GM18517 (cell line): ENCODE data around the gene SLC2A11.
A peak's percentile ranks its signal among the peaks of the same experiment; 100 is the strongest.

Experiments
- ATAC-seq: cut with Tn5 transposase; IDR thresholded peaks from one replicate; pipeline ENCODE4 v1.9.1; 2021; ENCODE audit warnings: mild to moderate bottlenecking, moderate library complexity; ENCODE audit not compliant: unreplicated experiment

The SLC2A11 gene, protein sequence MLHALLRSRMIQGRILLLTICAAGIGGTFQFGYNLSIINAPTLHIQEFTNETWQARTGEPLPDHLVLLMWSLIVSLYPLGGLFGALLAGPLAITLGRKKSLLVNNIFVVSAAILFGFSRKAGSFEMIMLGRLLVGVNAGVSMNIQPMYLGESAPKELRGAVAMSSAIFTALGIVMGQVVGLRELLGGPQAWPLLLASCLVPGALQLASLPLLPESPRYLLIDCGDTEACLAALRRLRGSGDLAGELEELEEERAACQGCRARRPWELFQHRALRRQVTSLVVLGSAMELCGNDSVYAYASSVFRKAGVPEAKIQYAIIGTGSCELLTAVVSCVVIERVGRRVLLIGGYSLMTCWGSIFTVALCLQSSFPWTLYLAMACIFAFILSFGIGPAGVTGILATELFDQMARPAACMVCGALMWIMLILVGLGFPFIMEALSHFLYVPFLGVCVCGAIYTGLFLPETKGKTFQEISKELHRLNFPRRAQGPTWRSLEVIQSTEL

DNA sequence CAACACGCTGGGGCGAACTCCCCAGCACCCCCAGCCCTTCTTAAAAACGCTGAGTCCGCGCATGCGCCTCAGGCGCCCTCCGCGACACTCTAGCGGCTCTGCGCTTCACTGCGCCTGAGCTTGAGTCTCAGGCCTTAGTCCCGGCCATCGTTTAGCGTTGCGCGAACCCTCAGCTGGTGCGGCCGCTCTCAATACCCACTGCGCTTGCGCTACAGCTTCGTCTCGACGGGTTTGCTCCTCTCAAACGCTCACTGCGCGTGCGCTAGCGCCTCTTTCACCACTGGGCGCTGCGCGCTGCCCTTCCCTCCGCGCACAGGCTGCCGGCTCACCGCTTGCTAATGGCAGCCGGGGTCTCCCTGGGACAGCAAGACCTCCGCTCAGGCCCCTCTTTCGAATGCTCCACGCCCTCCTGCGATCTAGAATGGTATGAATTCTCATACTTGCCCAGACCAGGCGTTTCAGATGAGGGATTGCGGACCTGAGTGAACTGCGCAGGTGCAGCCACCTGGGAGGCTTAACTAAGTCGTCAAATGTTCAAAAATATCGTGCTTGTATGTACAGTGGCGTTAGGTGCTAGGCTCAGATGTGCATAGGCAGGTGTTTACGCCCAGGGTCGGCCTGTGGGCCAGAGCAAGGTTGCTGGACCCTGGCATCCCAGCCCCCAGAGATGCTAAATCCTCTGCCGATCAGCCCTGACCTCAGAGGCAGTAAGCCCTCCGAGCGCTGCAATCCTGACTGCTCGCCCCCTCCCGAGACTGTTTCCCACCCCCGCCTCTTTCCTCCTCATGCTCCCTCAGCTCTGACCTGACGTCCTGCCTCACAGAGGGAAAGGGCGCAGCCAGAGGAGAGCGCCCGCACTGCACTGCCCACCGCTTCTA, at the start of gene SLC2A11:
Gene SLC2A11, plus strand, starts transcription at position 270 of the 878 bp plus-strand sequence. Its CDS starts 125 bp downstream, at position 395.
- ATAC-seq: peak; percentile 92

DNA sequence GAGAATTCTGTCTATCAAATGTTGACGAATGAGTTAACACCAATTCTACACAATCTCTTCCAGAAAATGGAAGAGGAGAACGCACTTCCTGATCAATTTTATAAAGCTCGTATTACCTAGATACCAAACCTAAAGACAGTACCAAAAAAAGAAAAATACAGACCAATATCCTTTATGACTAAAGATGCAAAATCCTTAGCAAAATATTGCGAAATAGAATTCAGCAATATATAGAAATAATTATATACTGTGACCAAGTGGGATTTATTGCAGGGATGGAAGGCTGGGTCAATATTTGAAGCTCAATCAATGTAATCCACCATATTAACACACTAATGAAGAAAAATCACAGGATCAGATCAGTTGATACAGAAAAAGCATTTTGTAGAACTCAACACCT, 45.3 kb upstream of the SLC2A11 start:
- no peak for ATAC-seq

DNA sequence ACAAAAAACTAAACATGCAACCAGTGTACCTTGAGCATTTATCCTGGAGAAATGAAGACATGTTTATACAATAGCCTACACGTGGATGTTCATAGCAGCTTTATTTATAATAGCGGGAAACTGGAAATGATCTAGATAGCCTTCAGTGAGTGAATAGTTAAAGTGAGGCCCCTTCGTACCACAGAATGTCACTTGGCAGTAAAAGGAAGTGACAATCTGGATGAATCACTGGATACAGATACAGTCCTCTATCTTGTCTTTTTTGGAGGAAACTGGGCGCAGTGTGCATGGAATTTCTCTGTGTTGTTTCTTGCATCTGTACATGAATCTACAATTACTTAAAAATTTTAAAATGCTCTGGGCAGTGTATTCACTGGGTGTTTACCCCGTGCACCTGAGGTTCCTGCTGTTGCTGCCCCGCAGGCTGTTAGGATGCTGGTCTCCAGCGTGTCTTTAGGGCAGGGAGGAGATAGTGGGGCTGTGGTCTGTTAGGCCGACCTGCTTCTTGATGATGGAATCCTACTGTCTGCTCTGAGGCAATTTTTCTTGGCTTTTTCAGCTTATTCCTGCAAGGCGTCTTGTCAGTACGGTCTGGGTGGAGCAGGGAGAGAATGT, 42.0 kb upstream of the SLC2A11 start:
- no peak for ATAC-seq

DNA sequence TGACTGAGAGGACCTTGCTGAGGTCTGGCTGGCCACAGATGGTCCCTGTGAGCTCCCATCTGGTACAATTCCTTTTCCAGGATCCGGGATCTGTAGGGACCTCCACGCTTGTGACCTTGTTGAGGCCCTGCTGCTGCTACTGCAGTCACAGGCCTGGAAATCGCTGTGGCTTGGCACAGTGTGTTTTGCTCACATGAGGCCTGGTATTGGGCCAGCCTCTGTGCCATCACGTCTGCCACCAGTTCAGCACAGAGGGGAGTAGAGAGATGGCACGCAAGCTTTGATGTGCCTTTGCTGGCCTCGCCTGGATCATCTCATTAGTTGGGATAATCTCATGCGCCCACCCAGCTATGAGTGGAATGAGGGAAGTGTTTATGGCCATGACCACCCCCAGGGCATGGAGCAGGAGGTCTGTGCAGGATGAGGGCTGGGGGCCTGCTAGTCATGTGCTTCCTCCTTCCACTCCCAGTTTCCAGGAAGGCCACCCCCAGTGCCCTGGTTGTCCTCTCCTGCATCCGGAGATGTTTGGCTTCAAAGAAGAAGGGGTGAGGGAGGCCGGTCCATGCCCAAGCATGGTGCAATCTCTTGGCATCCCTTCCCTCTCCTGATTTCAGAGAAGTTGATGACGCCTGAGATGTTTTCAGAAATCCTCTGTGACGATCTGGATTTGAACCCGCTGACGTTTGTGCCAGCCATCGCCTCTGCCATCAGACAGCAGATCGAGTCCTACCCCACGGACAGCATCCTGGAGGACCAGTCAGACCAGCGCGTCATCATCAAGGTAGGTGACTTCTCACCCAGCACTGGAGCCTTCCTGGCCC, 41.3 kb upstream of the SLC2A11 start:
- no peak for ATAC-seq

DNA sequence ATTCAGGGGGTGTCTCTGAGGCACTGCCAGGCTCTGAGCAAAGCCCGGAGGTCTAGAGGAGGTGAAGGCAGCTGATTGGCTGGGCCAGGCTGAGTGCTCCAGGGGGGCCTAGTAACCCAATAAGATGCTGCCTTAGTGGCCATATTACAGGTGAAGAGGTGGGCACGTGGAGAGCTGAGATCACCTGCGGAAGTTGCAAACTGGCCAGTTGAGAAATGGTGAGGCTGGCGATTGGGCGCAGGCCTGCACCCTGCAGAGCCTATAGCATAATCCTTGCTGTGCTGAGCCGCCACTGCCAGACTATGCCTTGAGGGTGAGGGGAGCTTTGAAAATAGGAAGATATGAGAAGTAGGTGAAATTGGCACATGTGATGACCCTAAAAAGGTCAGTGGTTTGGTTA, 40.5 kb upstream of the SLC2A11 start:
- no peak for ATAC-seq

DNA sequence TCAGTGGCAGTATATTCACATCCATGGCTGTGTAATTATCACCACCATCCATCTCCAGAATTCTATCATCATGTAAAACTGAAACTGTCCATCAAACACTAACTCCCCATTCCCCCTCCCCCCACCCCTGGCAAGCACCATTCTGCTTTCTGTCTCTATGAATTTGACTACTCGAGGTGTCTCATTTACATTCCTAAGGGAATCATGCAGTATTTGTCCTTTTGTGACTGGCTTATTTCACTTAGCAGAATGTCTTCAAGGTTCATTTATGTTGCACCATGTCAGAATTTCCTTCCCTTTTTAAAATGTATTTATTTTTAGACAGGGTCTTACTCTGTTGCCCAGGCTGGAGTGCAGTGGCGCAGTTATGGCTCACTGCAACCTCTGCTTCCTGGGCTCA, 39.1 kb upstream of the SLC2A11 start:
- ATAC-seq: no peak

DNA sequence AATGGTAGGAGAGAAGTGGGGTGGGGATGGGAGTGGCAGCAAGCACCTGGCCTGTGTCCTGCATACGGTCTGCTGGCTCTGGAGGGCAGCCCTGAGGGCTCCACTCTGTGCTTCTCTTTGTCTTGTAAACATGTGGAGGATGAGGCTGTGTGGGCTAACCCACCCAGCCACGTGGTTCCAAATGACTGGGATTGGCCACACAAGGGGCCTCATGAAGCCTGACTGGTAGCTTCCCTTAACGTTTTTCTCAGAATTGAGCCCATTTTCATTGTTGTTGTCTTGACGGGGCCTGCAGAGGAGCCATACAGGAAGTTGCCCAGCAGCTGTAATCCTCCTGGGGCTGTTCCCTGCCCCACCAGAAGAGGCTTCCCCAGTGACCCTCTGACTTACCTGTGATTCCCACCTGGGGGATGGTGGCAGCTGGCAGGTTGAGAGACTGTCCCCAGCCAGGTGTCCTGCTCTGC, 36.9 kb upstream of the SLC2A11 start:
- ATAC-seq: no peak

DNA sequence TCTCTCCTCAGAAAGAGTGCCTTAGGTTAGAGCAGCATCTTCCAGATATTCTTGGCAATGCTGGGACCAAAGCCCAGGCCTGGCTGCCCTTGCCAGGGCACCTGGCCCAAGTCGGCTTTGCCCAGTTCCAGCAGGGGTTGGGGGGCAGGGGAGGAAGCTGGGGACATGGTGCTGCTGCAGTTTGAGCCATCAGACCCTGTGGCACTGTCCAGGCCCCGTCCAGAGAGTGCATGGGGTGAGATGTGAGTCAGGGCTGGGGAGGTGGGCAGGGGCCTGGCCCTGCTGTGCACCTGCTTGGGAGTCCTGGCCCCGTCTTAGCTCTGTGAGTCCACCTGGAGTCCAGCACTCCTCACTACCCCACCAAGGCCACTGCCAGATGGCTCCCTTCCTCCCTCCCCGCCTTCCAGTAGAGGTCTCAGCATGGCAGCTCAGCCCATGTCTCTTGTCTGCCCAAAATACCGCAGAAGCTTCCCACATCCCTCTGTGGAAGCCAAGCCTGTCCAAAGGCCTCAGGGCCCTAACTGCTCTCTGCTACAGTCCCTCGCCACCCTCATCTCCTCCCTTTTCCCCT, 35.5 kb upstream of the SLC2A11 start:
- no peak for ATAC-seq

DNA sequence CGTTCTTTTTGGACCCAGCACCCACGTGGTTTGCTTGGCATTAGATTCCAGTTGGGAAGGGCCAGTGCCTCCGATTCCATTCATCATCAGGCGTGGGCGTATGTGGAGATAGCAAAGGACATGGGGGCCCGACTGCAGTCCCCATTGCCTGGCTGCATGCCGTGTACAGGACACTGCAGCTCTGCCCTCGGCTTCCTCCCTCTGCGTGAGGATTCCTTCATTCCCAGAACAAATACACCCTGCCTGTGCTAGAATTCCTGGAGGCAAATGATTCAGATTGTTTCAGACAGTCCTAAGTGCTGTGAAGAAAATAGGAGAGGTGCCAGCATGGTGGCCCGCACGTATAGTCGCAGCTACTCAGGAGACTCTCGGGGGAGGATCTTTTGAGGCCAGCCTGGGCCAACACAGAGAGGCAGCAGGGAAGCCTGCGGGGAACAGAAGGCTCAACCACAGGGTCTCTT, 34.3 kb upstream of the SLC2A11 start:
- ATAC-seq: no peak

DNA sequence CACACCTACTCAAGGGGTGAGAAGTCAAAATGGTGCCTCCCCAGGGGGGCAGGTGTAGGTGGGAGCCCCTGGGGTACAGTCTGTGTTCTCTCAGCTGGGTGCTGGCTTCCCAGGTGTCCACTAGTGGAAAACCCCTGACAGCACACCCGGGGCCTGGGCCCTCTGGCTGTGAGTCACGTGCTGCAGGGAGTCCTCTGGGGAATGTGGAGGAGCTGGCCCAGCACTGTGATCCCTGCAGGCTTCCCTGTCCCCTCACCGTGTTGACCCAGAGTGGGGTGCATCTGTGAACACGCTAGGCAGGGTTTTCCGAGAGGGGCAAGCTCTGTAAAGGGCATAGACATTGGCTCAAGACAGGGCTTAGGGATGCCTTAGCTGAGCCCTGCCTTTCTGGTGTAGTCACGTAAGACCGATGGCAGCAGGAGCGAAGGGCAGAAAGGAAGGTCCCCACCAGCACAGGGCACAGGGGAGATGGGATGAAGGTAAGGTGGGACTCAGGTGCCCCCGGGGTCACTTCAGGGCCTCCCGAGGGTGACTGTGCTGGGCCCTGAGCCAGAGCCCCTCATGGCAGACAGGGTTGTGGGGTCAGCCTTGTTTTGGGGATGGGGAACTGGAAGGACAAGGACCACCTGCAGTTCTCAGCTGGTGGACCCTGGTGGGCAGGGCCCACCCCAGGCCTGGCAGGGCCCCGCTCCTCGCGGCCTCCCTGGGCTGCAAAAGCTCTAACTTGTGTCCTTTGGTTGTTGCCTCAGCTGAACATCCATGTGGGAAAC, 33.0 kb upstream of the SLC2A11 start:
- no peak for ATAC-seq

DNA sequence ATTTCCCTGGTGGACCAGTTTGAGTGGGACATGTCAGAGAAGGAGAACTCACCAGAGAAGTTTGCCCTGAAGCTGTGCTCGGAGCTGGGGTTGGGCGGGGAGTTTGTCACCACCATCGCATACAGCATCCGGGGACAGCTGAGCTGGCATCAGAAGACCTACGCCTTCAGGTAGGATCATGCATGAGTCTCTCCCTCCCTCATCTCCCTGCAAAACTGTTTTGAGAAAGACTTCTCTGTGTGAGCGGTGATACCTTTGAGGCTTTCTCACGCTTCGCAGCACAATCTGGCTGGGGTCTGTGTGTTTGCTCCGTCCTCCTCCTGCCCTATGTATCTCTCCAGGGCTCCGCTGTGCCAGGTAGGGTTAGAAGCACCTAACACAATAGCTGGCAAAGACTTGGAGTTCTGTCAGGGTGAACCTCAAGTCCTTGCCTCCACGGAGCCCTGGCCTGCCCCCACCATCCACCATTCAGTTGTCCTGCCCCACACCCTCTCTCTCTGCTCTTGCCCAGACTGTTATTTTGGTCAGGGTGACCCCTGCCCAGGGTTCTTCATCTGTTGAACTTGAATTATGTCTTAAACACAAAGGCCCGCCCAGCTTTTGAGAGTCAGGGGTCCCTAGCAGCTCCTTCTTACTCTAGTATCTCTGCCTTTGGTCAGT, 32.3 kb upstream of the SLC2A11 start:
- ATAC-seq: no peak

DNA sequence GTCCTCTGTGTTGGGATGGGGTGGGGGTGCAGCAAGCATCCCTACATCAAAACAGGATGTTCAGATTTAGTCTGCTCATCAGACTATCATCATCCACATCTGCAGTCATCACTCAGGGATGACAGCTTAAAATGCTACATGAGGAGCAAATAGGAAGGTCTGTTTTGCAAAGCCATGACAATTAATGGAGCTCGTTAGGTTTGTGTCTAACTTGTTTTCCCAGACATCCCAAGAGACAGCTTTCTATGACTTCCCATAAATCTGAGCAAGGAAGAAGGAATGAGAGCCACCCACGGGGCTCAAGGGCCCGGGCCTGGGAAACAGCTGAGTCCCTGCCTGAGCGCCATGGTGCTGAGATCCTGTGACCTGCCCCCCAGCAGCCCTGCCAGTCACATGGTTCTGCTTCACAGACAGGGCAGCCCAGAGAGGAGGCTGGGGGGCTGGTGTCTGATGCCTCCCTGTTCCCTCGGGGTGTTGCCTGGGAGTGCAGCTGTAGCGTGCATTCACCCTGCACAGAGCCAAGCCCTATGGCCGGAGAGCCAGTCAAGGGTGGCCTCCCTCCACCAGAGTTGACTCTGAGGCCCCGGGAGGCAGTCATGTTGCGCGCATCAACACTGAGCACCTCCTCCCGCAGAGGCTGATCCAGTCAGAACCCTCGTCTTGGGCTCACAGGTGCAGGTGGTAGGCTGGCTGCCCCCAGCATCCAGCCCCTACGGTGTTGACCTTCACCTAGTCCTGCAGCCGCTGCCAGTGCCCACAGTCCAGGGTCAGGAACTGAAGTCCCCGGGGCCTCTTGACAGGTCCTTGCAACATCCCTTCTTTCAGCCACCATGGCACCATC, 30.9 kb upstream of the SLC2A11 start:
- no peak for ATAC-seq

DNA sequence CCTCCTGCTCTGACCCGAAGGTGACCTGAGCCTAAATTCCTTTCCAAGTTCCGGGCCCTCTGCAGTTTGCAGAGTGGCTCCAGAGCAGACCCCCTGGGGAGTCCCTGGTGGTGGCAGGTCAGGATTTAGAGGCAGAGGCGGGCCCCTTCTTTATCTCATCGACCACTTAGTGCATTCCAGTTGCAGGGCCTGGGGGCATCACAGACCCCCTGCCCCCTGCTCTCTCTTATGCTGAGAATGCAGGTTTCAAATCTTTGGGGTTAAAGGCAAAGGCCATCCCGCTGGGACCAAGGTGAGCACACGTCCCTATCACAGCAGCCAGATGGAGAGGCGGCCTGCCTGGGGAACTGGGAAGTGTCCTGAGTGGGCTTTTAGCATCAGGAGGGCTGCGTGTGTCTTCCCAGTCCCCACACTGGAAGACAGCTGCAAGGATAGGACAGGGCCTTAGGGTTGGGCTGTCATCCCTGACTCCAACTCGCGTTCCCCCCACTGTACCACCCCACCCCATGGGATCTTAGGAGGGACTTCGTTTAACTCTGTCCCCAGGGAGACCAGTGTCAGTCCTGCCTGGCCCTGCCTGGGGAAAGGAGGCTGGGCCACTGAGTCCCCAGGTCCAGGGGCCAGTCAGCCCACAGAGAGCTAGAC, 30.2 kb upstream of the SLC2A11 start:
- no peak for ATAC-seq

DNA sequence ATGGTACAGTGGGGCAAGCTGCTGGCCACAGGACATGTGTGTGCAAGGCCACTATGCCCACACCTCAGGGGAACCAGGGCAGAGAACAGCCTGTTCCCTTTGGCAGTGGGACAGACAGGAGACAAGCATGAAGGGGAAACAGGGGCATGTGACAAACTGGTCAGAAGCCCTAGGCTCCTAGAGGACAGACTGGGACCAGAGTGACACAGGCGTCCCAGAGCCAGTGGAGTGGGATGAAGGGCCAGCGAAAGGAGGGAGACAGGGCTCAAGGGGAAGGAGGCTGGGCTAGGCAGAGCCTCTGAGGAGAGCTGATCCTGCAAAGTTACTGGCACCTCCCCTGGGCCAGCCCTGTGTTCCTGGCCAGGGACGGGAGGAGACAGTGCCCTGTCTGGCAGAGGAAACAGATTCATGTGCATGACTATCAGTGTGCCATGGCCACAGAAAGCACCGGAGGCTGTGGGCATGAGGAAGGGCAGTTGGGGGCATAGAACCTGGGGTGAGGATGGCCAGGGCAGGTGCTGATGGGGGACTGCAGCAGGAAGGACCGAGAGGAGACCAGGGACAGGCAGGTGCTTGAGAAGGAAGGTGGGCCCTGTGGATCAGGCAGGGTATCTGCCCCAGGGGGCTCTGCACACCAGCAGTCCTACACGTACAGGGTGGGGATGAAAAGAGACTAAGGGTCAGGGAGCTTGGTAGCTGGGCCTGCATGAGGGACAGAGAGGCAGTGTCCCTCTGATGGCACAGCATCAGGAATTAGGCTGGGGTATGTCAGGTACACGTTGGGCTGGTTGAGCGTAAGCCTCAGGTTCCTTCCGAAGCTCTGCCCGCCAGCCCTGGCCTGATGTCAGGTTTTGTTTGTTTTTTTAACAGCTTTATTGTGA, 28.6 kb upstream of the SLC2A11 start:
- no peak for ATAC-seq

DNA sequence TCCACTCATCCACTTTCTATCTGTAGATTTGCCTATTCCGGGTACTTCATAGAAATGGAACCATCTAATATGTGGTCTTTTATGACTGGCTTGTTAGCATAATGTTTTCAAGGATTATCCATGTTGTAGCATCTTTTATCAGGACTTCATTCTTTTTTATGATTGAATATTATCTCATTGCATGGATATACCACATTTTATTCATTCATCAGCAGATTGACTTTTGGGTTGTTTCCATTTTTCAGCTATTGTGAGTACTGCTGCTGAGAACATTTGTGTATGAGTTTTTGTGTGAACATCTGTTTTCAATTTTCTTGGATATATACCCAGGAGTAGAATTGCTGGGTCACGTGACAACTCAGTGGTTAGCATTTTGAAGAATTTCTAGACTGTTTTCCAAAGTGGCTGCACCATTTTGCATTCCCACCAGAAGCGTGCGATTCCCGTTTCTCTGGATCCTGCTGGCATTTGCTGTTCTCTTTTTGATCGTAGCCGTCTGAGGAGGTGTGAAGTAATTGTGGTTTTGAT, 27.8 kb upstream of the SLC2A11 start:
- ATAC-seq: no peak

DNA sequence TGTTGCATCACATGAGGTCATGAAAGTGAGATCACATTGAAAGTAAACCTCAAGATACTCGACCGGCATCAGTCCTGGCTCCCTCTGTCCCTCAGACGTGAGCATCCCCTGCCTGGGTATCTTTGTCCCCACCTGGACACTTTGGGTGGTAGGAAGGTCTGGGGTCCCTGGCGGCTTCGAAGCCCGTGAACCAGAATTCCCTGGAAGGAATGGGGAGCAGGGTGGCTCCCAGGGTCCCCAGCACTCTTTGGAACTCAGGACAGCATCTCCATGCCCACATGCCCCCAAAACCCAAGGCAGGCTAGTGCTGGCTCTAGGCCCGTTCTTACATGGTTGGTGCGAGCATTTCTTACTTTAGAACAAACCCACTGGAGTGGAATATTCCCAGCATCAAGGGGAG, 26.4 kb upstream of the SLC2A11 start:
- no peak for ATAC-seq
